ENCODE data around the gene BABAM2. TPM values are rescaled to one million over a fixed set of nuclear protein-coding genes. Genes with fewer than 3 reads are reported as not detected.

BABAM2 gene
- total RNA-seq, 1 experiment from 2014 or later, result 57.6 TPM

DNA sequence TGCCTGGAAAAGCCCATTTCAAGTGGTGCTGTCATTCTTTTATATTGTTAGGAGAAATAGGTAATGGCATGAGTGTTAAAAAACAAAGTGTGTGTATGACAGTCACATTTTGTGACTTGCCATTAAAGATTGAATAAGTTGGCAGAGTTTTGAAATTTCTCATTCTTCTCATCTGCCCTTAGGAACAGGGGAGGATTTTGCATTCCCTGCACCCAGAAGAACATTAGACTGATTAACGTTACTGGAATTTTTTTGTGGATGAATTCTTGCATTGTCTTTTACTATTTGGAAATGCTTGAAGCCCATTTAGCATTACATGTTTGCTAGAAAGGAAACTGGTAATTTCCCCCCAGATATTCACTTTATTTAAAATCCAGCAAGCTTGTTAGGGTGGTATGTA is 162.2 kb downstream of the BABAM2 start:
- TF ChIP-seq, protein P1, sequence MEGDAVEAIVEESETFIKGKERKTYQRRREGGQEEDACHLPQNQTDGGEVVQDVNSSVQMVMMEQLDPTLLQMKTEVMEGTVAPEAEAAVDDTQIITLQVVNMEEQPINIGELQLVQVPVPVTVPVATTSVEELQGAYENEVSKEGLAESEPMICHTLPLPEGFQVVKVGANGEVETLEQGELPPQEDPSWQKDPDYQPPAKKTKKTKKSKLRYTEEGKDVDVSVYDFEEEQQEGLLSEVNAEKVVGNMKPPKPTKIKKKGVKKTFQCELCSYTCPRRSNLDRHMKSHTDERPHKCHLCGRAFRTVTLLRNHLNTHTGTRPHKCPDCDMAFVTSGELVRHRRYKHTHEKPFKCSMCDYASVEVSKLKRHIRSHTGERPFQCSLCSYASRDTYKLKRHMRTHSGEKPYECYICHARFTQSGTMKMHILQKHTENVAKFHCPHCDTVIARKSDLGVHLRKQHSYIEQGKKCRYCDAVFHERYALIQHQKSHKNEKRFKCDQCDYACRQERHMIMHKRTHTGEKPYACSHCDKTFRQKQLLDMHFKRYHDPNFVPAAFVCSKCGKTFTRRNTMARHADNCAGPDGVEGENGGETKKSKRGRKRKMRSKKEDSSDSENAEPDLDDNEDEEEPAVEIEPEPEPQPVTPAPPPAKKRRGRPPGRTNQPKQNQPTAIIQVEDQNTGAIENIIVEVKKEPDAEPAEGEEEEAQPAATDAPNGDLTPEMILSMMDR (IDR thresholded peaks at IDR 0.05; ENCODE audit: unreplicated experiment), result no peak
- intact Hi-C loops (cut with micrococcal nuclease), result no loop called here
- Mint-ChIP-seq H3K4me1 (ENCODE audit: insufficient read depth, unreplicated experiment) (peaks cover 11% of the 10 kb centered on the region), H3K36me3 (ENCODE audit: insufficient read depth, unreplicated experiment) (peaks cover 14% of the 10 kb centered on the region), H3K27ac (ENCODE audit: low read depth, unreplicated experiment) (peak overlapping the region; percentile 23), H3K27me3 (ENCODE audit: insufficient read depth, unreplicated experiment) (no peaks in the 10 kb centered on the region), H3K4me3 (ENCODE audit: unreplicated experiment) (no peak overlapping the region), H3K9me3 (ENCODE audit: unreplicated experiment) (no peaks in the 10 kb centered on the region)
- no TSS peak for BruUV-seq (replicated peaks)
- DNase-seq (ENCODE audit: unreplicated experiment), result no peak
- POLR2A ChIA-PET, result no interaction called here
- CTCF ChIA-PET, result interaction anchor here (0.6 kb wide), 1 partner anchor 332 kb away, joined by 3 read pairs; no protein-coding TSS in a partner anchor

DNA sequence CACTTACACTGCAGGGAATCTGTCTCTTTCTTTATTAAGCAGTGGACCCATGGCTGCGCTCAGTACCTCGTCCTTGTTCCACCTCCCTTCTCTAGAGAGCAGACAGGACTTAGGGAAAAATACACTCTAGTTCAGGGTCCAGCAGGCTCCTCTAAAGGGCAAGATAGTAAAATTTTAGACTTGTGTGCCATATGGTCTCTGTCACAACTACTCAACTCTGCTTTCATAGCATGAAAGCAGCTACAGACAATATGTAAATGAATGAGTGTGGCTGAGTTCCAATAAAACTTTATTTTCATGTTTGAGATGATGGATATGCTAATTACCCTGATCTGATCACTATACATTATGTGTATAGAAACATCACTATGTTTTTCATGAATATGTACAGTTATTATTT is 163.1 kb downstream of the BABAM2 start:
- Mint-ChIP-seq H3K4me1 (ENCODE audit: insufficient read depth, unreplicated experiment) (peaks cover 2% of the 10 kb centered on the region), H3K4me3 (ENCODE audit: unreplicated experiment) (no peak overlapping the region), H3K27me3 (ENCODE audit: insufficient read depth, unreplicated experiment) (no peaks in the 10 kb centered on the region), H3K27ac (ENCODE audit: low read depth, unreplicated experiment) (no peak overlapping the region), H3K9me3 (ENCODE audit: unreplicated experiment) (no peaks in the 10 kb centered on the region), H3K36me3 (ENCODE audit: insufficient read depth, unreplicated experiment) (peaks cover 12% of the 10 kb centered on the region)
- TF ChIP-seq, protein P1 (IDR thresholded peaks at IDR 0.05; ENCODE audit: unreplicated experiment), result no peak
- no TSS peak for BruUV-seq (replicated peaks)
- DNase-seq (ENCODE audit: unreplicated experiment), result no peak
- intact Hi-C loops (cut with micrococcal nuclease), result no loop called here
- CTCF ChIA-PET, result interaction anchor here (0.6 kb wide), 1 partner anchor 513 kb away, joined by 3 read pairs; no protein-coding TSS in a partner anchor
- POLR2A ChIA-PET, result interaction anchor here (1.0 kb wide), 2 partner anchors 8 to 22 kb away, joined by 3 to 4 read pairs; no protein-coding TSS in a partner anchor

DNA sequence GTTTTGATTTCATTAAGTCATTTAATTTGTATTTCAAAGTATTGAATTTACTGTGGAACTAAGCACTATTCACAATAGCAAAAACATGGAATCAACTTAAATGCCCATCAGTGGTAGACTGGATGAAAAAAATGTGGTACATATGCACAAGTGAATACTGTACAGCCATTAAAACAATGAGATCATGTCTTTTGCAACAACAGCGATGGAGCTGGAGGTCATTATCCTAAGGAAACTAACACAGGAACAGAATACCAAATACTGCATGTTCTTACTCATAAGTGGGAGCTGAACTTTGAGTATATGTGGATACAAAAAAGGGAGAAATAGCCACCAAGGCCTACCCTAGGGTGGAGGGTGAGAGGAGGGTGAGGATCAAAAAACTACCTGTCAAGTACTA is 164.4 kb downstream of the BABAM2 start:
- Mint-ChIP-seq H3K4me1 (ENCODE audit: insufficient read depth, unreplicated experiment) (no peaks in the 10 kb centered on the region), H3K27ac (ENCODE audit: low read depth, unreplicated experiment) (no peak overlapping the region), H3K4me3 (ENCODE audit: unreplicated experiment) (no peak overlapping the region), H3K9me3 (ENCODE audit: unreplicated experiment) (no peaks in the 10 kb centered on the region), H3K36me3 (ENCODE audit: insufficient read depth, unreplicated experiment) (peaks cover 12% of the 10 kb centered on the region), H3K27me3 (ENCODE audit: insufficient read depth, unreplicated experiment) (no peaks in the 10 kb centered on the region)
- BruUV-seq (replicated peaks), result no TSS peak
- ChIA-PET POLR2A (interaction anchor here (0.6 to 1.0 kb wide), 5 partner anchors 9 to 279 kb away, joined by 3 to 4 read pairs (median 3); no protein-coding TSS in a partner anchor), CTCF (interaction anchor here (1.3 kb wide), 1 partner anchor 11 kb away, joined by 4 read pairs; no protein-coding TSS in a partner anchor)
- TF ChIP-seq, protein P1 (IDR thresholded peaks at IDR 0.05; ENCODE audit: unreplicated experiment), result no peak
- intact Hi-C loops (cut with micrococcal nuclease), result no loop called here
- DNase-seq (ENCODE audit: unreplicated experiment), result no peak

DNA sequence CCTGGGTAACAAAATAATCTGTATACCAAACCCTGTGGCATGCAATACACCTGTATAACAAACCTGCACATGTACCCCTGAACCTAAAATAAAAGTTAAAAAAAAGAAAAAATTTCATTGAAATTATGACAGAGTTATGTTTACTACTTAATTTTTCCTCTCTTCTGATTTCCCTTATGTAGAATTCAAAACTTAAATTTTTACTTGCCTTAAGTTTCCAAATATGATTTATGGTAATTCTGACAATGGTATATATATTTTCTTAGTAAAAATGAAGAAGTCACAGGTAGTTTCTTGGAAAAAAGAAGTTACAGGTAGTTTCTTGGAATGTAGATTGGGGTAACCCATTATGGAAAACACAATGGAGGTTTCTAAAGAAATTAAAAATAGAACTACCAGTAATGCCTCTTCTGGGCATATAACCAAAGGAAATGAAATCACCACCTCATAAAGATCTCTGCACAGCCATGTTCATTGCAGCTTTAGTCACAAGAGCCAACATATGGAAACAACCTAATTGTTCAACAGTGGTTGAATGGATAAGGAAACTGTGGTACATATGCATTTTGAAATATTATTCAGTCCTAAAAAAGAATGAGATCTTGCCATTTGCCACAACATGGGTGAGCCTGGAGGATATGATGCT is 164.9 kb downstream of the BABAM2 start:
- Mint-ChIP-seq H3K4me3 (ENCODE audit: unreplicated experiment) (no peak overlapping the region), H3K36me3 (ENCODE audit: insufficient read depth, unreplicated experiment) (peaks cover 12% of the 10 kb centered on the region), H3K4me1 (ENCODE audit: insufficient read depth, unreplicated experiment) (no peaks in the 10 kb centered on the region), H3K27me3 (ENCODE audit: insufficient read depth, unreplicated experiment) (no peaks in the 10 kb centered on the region), H3K27ac (ENCODE audit: low read depth, unreplicated experiment) (no peak overlapping the region), H3K9me3 (ENCODE audit: unreplicated experiment) (no peaks in the 10 kb centered on the region)
- CTCF ChIA-PET, result interaction anchor here (1.3 kb wide), 1 partner anchor 12 kb away, joined by 4 read pairs; no protein-coding TSS in a partner anchor
- TF ChIP-seq, protein P1 (IDR thresholded peaks at IDR 0.05; ENCODE audit: unreplicated experiment), result no peak
- POLR2A ChIA-PET, result interaction anchor here (0.6 to 0.8 kb wide), 3 partner anchors 12 to 177 kb away, joined by 3 read pairs; no protein-coding TSS in a partner anchor
- BruUV-seq (replicated peaks), result no TSS peak
- peak; percentile 32 for DNase-seq (ENCODE audit: unreplicated experiment)
- intact Hi-C loops (cut with micrococcal nuclease), result no loop called here

Measured in MCF 10A (cell line).